SU-DHL-6 (cell line): Measurements from ENCODE around the gene ZNF785.

Experiments
- CTCF ChIP-seq: fragments of 200-600 bp; sonication (generic); IDR thresholded peaks from one replicate; pipeline ENCODE4 v1.5.1; 2017; ENCODE audit warnings: antibody characterized with exemption, mild to moderate bottlenecking, low read length, moderate library complexity; ENCODE audit not compliant: insufficient read depth, poor library complexity, severe bottlenecking
- EZH2phosphoT487 ChIP-seq: fragments of 200-600 bp; sonication (generic), shearing (Covaris generic); conservative IDR thresholded peaks from 2 replicates; pipeline ENCODE4 v1.6.1; 2018; ENCODE audit warnings: mild to moderate bottlenecking, antibody characterized with exemption, low read length, moderate library complexity, mixed read lengths

- no peak for TF ChIP-seq CTCF
- TF ChIP-seq EZH2phosphoT487, result no peak
Observed at GRCh38 chr16:30609926-30610839, 24.7 kb upstream of the ZNF785 start, which contains the start of gene ZNF689.
